GM19023 (cell line): ENCODE results near the gene MED22.

Experiments
- ATAC-seq: cut with Tn5 transposase; IDR thresholded peaks from one replicate; pipeline ENCODE4 v1.9.1; 2021; ENCODE audit warnings: mild to moderate bottlenecking, moderate library complexity; ENCODE audit not compliant: unreplicated experiment

The MED22 gene

DNA sequence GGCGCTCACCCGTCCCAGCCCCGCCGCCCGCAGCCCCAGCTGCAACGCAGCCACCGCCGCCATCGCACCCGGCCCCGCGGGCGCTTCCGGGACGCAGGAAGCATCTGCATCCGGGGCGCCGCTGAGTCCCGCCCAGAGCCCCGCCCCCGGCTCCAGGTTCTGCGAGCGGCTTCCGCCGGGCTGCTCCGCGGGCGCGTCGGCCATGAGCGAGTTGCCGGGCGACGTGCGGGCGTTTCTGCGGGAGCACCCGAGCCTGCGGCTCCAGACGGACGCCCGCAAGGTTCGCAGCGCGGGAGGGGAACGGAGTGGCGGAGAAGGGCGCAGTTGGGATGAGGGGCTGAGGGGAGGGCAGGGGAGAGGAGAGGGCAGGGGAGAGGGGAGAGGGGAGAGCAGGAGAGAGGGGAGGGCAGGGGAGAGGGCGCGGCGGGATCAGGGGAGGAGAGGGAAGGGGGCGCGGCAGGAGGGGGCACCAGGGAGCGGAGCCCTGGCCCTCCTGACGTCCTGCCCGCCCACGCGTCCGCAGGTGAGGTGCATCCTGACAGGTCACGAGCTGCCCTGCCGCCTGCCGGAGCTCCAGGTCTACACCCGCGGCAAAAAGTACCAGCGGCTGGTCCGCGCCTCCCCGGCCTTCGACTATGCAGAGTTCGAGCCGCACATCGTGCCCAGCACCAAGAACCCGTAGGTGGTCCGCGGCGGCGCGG is 8.6 kb upstream of the MED22 start, which contains the start of the genes SURF1 and SURF2:
SURF1 (minus strand) TSS at position 97 of the 701 bp plus-strand sequence; CDS start at position 63, 34 bp downstream.
SURF2 (plus strand) TSS at position 160 of the 701 bp plus-strand sequence; CDS start at position 203, 43 bp downstream.
- peak; percentile 62 for ATAC-seq

DNA sequence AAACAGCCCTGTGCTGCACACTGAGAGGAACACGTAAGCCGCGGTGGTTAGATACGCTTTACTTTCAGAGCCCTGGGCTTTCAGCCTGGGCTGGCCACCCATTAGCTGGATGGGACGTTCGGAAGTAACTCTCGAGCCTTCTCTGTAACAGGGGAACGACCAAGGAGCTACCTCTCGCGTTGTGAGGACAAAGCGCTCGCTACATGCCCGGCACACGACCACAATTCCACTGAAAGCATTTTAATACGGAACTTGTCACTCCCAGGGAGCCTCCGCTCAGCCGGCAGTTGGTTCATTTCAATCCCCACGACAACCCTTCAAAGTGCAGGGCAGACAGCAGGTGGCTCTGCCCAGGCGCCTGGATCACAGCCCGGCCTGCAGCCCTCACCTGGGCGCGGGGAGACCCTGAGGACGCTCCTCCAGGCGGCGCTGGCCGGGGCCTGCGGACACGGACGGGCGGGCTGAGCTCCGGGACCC is 8.0 kb upstream of the MED22 start:
- ATAC-seq: peak; percentile 13

DNA sequence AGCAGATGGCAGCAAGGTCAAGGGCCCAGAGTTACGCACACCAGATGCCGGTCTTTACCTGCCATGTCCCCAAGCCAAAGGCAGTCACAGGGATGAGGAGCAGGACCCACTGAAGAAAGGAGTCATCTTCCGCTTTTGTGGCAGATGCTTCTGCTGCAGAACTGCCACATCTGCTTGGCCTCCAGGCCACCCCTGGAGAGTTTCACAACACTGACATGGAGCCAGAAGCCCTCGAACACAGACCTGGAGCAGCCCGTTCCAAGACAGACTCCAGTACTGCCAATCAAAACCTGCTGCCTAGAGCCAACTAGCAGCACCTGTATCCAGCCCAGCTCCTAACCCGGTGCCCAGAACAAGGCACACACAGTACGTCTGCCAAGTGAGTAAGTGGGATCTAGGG is 6.8 kb upstream of the MED22 start:
- no peak for ATAC-seq

DNA sequence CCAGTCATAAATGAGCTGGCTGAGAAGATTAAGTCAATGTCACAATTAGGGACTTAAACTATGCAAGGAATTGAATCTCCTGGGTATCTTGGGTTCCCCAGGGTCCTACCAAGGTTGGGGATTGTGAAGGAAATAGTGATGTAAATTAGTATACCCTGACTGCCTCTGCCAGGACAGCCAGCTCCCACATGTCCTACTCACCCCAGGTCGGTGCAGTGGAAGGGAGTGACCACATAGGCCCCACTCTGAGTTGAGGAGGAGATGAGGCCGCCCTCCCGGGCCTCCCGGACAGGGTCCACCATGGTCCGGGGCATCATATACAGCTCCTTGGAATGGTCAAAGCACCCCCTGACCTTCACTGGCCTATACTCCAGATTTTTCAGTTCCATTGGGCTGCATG is 5.6 kb upstream of the MED22 start:
- no peak for ATAC-seq

DNA sequence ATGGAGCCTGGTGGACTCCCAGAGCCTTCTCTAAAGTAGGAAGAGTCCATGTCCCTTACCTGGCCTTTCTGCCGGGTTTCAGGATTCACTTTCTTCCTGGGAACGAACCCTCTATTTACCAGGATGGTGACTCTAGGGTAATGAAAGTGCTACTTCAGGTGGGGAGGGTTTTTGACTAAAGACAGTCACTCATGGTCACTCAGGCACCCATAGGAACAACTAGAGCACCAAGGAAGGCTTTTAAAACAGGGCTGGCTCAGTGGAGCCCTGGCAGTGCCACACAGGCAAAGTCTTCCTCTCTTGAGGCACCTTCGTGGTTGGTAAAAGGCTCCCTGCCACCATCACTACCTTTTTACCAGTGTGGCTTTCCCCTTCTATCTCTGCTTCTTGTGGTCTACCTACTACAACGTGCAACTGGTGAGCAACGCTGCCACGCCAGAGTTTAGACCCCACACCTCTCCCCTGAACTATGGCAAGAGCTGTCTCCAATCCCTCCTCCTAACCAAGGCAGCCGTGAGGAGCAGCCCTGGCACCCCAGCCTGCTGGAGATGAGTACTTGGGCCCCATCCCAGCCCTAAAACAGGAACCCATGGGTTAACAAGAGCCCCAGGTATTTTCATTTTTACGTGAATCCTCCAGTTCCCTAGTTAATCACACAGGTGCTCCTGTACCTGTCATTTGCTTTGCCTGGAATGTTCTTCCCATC is 4.9 kb upstream of the MED22 start:
- ATAC-seq: no peak

DNA sequence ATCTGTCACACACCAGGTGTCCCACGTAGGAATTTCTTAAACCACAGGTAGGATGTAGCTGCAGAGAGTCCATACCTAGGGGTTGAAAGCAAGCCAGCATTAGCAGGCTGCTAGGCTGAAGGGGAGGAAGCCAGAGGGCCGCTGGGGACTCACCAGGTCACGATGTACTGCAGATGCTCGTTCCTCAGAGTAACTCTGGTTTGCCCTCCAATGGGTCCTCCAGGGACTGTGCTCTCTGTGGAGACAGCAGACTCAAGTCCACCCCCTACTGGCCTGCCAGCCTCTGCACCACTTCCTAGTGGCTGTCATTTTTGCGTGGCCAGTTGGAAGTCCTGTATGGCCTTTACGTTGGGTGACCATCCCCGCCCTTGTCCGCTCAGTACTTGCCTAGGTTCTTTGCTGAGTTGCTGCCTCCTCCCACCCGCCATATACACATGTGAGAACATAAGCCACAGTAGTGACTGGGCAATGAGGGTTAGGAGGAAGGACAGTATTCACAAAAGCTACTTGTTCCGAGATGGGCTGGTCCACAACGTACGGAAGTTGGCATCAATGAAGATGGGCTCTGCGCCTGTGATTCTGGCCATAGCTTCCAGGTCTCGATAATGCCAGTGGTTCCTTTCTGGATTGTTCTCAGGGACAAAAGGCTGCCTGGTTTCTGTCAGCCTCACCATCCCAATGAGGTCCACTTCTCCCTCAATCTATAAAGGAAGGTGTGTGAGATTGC is 4.1 kb upstream of the MED22 start:
- ATAC-seq: no peak

DNA sequence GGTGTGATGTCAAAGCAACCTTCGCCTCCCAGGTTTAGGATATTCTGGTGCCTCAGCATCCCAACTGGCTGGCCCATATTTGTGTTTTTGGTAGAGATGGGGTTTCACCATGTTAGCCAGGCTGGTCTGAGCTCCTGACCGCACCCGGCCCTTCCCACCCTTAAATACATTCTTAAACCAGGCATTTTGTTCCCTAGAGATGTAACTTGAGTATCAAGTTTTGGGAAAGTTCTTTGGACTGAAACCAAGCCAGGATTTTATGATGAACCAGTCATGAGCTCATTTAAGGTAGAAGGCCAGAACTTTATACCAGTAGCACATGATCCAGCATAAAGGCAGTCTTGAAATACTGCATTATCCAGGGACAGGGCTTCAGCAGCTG is 3.6 kb upstream of the MED22 start:
- ATAC-seq: no peak

DNA sequence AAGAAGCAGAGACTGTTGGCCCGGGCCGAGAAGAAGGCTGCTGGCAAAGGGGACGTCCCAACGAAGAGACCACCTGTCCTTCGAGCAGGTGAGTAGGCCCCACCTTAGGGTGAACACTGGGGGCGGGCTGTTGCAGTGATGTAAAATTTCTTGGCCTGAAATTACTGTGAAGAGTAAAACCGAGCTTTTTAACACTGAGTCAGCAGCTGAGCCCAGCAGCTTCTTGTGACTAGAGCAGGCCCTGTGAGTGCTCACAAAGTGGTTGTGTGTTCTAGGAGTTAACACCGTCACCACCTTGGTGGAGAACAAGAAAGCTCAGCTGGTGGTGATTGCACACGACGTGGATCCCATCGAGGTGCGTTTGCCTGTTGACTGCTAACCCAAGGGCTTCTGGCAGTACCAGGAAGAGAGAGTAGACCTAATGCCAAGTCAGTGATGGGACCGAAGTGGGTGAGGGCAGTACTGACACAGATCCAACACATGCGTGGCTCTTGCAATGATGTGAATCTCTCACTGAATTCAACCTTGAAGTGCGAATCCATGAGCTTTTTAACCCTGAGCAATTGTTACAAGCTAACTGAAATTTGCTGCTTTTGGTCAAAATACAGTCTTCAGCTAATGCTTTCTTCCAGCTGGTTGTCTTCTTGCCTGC is 2.2 kb upstream of the MED22 start:
- ATAC-seq: no peak

DNA sequence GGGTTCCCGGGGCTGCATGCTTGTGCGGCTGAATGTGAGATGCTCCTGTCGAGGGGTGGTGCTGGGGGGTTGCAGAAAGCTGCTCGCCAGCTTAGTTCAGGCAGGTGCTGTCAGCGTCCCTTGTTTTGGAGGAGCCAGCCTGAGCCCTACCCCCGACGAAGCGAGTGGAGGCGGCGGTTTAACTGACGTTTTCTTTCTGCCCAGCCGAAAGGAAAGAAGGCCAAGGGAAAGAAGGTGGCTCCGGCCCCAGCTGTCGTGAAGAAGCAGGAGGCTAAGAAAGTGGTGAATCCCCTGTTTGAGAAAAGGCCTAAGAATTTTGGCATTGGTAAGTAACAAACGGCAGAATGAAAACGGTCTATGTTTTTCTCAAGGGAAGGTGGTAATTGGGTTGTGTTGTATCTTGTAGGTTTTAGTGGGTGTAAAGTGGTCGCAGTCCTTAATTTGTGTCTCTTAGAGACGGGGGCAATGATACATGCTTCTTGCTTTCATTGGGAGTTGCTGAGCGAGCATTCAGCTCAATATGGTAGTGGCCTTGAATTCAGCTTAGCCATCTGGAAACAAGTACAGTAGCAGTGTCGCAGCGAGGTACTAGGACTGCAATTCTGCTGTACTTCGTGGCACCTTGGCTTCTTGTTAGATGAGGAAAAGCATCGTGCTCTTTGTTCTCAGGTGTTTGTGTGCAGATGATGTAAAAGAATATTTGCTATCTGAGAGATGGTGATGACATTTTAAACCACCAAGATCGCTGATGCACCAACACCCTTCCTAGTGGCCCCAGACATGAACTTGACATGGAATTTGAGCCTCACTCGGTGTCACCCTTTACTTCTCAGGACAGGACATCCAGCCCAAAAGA is 1.0 kb upstream of the MED22 start:
- ATAC-seq: no peak

DNA sequence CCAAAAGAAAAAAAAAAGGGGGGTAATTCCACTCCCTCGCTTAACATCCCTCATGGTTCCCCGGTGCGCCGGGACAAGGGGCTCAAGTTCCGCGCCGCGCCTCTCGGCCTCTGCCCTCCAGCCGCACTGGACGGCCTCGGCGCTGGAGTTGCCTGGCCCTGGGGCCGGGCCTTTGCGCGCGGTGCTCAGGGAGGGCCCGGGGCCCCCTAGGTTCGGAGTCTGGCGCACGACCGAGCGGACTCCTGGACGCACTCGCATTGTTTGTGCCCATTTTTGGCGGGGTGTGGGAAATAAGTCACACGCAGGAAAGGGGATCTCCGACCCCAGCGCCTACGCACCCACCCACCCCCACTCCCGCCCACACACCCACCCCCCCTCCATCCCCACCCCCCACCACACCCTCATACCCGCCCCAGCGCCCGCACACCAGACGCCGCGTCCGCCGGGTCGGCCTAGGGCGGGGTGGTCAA is 381 bp downstream of the MED22 start:
- ATAC-seq: peak; percentile 42

DNA sequence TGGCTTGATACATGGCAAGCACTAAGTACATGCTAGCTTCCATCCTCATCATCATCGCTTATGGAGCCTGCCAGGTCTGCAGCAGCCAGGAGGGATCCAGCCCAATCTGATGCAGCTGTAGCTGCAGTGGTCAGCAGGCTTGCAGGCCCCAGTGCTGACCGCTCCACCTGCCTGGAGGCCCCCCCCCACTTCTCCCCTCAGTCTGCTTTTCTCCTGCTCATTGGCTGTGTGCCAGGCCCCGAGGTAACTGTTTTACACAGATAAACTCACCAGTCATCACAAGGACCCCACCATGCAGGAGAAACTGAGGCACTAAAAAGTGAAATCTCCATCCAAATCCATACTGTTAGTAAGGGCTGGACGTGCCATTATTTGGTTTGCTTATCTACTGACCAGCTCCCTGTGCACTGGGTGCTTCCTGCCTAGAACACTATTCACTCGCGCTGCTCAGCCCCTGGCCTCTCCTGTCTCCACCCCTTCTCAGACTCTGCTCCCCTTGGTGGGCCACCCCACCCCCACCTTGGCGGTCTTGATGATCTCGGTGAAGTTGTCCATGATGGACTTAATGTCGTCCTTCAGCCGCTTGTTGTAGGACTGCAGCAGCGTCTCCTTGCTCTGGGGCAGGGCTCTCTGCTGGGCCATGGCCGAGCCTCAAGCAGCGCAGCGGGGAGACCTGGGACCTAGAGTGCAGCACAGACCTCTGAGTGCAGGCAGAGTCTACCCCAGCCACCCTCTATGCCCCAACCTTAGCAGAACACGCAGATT is 1.7 kb downstream of the MED22 start:
- ATAC-seq: no peak

DNA sequence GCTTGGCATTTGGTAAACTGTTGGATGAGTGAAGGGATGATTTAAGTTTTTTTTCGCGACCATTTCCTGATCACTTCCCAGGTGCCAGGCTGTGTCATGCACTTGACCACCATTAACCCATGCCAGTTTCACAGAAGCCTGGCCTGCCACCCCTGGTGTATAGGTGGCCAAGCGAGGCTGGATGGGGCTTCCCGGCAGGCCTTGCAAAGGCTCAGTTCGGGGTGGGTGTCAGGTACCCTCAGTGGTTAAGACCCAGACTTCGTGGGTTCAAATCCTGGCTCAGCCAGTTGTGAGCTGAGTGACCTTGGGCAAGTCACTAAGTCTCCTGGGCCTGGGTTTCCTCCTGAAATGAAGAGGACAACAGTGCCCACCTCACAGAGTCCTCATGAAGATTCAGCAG is 2.3 kb downstream of the MED22 start:
- no peak for ATAC-seq

DNA sequence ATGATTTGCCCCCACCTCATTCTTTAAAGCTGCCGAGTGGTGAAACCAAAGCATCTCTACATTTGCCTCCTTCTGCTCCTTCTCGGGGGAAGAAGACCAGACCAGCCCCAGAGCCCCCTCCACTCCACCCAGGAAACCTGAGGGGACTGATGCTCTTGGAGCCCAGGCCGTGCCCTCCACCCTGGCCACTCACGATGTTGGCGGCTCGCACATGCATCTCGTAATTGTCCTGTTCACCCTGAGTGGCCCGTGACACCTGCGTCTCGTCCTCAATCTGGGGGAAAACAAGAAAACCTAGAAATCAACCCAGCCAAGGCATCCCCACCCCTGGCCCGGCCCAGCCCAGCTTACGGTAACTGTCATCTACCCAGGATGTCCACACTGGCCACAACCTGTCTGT is 3.0 kb downstream of the MED22 start:
- no peak for ATAC-seq

DNA sequence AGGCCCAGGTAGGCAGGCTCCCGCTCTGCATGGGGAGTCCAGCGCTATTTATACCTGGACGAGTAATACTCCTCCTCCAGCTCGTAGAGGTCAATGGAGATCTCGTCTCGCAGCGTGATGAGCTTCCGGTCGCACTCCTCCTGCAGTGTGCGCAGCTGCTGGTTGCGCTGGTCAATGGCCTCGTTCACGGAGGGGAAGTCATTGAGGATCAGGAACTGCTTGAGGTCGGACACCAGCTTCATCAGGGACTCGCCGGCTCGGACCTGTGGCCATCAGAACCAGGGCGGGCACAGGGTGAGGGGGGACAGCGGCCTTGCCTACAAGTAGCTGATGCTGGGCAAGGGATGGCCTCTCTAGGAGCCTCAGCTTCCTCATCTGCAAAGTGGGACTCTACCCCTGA is 3.9 kb downstream of the MED22 start:
- no peak for ATAC-seq

DNA sequence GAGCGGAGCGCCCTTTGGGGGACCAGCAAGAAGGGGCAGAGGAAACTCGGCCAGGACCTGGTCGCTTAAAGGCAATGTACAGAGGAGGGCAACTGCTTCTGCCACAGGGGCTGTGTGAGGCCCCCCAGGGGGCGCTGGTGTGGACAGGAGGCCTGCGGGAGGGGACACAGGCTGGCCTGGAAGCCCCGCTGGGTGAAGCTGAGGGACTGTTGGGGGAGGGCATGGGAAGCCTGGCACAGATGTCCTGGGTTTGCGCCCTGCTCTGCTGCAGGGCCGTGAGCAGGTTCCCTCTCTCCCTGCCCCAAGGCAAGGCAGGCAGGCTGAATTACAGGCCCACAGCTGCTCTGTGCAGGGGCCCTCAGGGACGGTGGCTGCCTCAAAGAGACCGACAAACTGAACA is 5.4 kb downstream of the MED22 start:
- no peak for ATAC-seq

DNA sequence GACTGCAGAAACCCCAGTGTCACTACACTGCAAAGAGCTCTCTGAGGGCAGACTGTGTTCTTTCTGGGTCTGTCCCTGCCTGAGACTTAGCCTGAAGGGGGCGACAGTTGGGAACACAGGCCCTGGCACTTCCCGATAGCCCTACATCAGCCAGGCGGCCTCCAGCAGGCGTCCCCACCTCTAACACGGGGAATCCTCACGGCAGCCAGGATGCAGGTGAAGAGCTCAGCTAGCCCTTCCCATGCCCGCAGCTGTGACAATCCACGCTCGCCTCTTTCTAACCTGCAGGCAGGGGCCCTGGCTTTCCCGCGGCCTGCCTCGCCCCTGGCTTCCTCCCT is 5.9 kb downstream of the MED22 start:
- no peak for ATAC-seq

DNA sequence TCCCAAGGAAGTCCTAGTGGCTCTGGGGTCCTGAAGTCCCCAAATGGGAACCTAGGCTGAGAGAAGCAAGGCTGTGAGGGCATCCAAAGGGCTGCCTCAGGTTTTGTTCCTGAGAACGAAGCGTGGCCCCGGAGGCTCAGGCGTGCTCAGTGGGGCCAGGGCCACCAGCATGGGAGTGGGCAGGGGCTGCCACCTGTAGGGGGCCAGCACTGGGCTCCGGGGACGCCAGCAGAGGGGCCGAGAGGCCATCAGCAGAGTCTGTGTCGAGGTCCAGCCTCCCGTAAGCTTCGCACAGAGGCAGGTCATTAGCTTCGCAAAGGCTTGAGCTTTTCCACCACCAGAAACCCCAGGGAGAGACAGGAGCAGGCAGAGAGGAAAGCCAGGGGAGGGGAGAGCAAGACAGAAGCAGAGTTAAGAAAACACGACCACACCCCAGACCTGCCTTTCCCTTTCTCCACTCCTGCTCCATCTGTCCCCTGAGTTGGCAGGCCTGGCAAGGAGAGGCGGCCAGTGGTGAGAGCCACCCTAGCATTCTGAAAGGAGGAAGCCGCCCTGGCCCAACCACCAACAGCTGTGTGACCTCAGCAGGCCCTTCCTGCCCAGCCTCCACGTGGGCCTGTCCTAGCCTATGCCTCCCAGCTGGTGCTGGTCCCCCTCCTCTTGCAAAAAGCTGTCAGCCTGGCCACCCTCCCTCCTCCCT is 6.4 kb downstream of the MED22 start:
- no peak for ATAC-seq

DNA sequence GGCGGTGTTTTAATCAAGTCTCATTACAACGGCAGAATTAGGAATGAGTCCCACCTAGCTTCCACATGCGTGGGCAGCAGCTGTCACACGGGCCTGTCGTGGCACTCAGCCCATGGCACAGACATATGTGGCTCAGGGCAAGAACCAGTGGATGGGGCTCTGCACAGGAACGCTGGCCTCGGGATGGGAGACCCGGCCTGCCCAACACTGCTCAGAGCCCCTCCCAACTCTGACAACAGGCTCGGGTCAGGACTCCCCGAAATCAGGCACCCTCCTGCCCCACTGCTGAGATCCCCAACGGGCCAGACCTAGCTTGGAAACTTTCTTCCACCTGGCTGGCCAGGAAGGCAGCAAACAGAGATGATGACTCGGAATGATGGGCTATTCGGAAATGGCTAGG is 7.0 kb downstream of the MED22 start:
- ATAC-seq: no peak

DNA sequence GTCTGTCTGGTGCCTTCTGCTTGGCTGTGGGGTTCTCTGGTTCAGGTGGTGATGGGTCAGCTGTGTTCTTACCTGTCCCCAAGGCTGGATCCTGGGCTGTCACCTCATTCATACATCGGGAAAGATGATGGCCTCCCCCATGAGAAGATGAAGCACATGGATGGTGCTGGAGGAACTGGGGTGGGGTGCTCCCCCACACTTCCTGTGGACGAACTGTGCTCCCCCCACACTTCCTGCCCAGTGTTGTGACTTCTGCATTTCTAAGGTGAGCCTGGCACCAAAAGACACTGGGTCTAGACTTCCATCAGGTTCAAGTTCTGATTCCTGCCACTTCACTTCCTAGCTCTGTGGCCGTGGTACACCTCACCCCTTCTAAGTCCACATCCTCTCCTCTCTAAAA is 7.7 kb downstream of the MED22 start:
- no peak for ATAC-seq
